ENCODE results near the gene IMPDH1. TPM values are rescaled to one million over a fixed set of nuclear protein-coding genes. Genes with fewer than 3 reads are reported as not detected.

IMPDH1 gene
- total RNA-seq, 4 donors from 2014 or later = 36.9 to 87.1 (median 43.3) TPM

GRCh38 chr7:128406314-128407232 lies 3.2 kb downstream of the IMPDH1 start:
- peaks cover 0 to 74% (median 34%) of the 10 kb centered on the region in 3 donors for H3K4me1 ChIP-seq

DNA sequence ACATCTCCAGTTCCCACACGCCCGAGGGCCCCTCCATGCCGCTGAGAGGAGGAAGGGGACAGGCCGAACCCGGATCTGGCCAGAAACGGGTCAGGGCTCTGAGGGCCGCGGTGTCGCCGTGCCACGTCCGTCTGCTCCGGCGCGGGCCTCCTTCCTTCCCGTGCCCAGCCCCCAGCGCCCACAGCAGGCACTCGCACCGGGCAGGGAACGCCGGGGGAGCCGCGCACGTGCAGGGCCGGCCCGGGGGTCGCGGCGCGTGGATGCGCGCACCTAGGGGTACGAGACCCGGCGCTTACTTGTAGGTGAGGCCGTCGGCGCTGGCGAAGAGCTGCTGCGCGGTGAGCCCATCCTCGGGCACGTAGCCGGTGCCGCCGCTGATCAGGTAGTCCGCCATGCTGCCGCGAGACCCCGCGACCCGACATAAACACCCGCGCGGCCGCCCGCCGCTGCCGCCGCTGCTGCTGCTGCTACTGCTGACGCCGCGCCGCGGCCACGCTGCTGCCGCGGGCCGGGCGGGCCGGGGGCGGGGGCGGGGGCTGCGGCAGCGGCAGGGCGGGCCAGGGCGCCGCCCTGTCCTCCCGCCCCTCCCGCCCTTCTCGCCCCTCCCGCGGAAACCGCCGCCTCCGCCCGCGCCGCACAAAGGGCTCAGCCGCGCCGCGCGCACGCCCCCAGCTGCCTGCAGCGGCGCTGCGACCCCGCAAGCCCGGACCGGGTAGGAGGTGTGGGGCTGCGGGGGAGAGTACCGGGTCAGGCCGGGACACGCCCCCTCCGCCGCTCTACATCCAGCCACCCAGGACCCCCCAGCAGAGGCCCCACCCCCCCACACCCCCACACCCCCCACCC lies 4.1 kb downstream of the IMPDH1 start:
- Histone ChIP-seq H3K9me3 (no peaks in the 10 kb centered on the region), H3K4me1 (peaks cover 0 to 69% (median 34%) of the 10 kb centered on the region in 3 donors), H3K4me3 (peak overlapping the region; percentile 45 to 87), H3K27ac (peak overlapping the region in 3 of 4 donors; percentile 89 to 94 (median 93)), H3K36me3 (peaks cover 0 to 16% of the 10 kb centered on the region in 2 donors), H3K27me3 (no peaks in the 10 kb centered on the region)
- TF ChIP-seq, protein P1, sequence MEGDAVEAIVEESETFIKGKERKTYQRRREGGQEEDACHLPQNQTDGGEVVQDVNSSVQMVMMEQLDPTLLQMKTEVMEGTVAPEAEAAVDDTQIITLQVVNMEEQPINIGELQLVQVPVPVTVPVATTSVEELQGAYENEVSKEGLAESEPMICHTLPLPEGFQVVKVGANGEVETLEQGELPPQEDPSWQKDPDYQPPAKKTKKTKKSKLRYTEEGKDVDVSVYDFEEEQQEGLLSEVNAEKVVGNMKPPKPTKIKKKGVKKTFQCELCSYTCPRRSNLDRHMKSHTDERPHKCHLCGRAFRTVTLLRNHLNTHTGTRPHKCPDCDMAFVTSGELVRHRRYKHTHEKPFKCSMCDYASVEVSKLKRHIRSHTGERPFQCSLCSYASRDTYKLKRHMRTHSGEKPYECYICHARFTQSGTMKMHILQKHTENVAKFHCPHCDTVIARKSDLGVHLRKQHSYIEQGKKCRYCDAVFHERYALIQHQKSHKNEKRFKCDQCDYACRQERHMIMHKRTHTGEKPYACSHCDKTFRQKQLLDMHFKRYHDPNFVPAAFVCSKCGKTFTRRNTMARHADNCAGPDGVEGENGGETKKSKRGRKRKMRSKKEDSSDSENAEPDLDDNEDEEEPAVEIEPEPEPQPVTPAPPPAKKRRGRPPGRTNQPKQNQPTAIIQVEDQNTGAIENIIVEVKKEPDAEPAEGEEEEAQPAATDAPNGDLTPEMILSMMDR (IDR thresholded peaks at IDR 0.05) = peak in 3 of 4 experiments; percentile 3 to 18 (median 14)
- TF ChIP-seq POLR2AphosphoS5 (IDR thresholded peaks at IDR 0.05) (no peak), EP300 (IDR thresholded peaks at IDR 0.05) (no peak), POLR2A (IDR thresholded peaks at IDR 0.05) (peak in 1 of 2 donors; percentile 15)
- 0% methylated on average over 2 of the region's 107 CpGs; no CpG with 5 or more reads in 1 of the 2 donors for WGBS, 2 donors (ENCODE audit: low coverage in 1 of 2)
- peak; percentile 10 for ATAC-seq

More at GRCh38 chr7:128406314-128407232, 3.2 kb downstream of the IMPDH1 start:
- Histone ChIP-seq H3K27me3 (no peaks in the 10 kb centered on the region), H3K36me3 (peaks cover 0 to 7% of the 10 kb centered on the region in 2 donors), H3K9me3 (no peaks in the 10 kb centered on the region), H3K27ac (peak overlapping the region in 3 of 4 donors; percentile 89 to 94 (median 93)), H3K4me3 (peak overlapping the region; percentile 31 to 87)
- 73 to 100% methylated on average over 2 to 8 of the region's 17 CpGs for WGBS, 2 donors (ENCODE audit: low coverage in 1 of 2)
- ATAC-seq = no peak
- TF ChIP-seq EP300 (IDR thresholded peaks at IDR 0.05) = no peak

DNA sequence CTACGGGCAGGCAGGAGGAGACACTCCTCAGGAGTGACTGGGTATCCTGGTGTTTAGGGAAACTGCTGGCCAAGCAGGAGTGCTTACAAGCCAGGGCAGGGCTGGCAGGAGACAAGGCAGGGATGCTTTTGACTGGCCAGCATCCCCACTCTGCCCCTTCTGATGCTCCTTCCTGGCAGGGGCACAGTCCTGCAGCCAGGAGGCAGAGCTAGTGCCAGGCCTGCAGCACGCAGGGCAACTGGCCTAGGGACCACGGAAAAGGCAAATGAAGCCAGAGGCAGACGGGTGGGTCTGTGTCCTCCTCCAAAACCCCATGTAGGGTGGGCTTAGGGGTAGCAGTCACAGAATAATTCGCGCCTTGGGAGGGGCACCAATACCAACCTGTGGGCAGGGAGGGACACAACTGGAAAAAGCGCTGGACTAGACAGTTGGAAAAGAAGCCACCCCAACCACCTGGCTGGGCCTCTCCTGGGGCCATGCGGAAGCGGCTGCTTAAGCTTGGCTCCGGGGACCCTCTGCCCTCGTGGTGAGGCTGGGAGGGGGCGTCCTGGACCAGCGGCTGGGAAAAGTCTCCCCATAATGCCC lies 4.8 kb downstream of the IMPDH1 start:
- TF ChIP-seq EP300 (IDR thresholded peaks at IDR 0.05) (no peak), POLR2A (IDR thresholded peaks at IDR 0.05) (no peak), POLR2AphosphoS5 (IDR thresholded peaks at IDR 0.05) (peak; percentile 18)
- TF ChIP-seq, protein P1 (IDR thresholded peaks at IDR 0.05) = peak in 3 of 4 experiments; percentile 12 to 50 (median 15)
- Histone ChIP-seq H3K4me3 (peak overlapping the region; percentile 45 to 87), H3K9me3 (no peaks in the 10 kb centered on the region), H3K4me1 (peaks cover 0 to 65% (median 34%) of the 10 kb centered on the region in 3 donors), H3K27me3 (no peaks in the 10 kb centered on the region), H3K36me3 (peaks cover 0 to 23% of the 10 kb centered on the region in 2 donors), H3K27ac (peak overlapping the region in 3 of 4 donors; percentile 89 to 94 (median 93))
- no peak for ATAC-seq
- WGBS, 2 donors (ENCODE audit: low coverage in 1 of 2) = 17% methylated on average over 2 of the region's 13 CpGs; no CpG with 5 or more reads in 1 of the 2 donors

GRCh38 chr7:128404143-128404681 lies 5.6 kb downstream of the IMPDH1 start:
- peaks cover 0 to 31% of the 10 kb centered on the region in 2 donors for H3K36me3 ChIP-seq
- H3K4me3 ChIP-seq = no peak overlapping the region
- peak overlapping the region in 3 of 4 donors; percentile 89 to 94 (median 93) for H3K27ac ChIP-seq
- 73 to 75% methylated on average over 2 of the region's 9 CpGs for WGBS, 2 donors (ENCODE audit: low coverage in 1 of 2)
- ATAC-seq = no peak
- H3K27me3 ChIP-seq = no peaks in the 10 kb centered on the region
- no peaks in the 10 kb centered on the region for H3K9me3 ChIP-seq
- peaks cover 0 to 59% (median 34%) of the 10 kb centered on the region in 3 donors for H3K4me1 ChIP-seq
- no peak for TF ChIP-seq POLR2AphosphoS5 (IDR thresholded peaks at IDR 0.05)
- no peak for TF ChIP-seq EP300 (IDR thresholded peaks at IDR 0.05)

GRCh38 chr7:128403676-128404075 lies 6.1 kb downstream of the IMPDH1 start:
- TF ChIP-seq EP300 (IDR thresholded peaks at IDR 0.05) = no peak
- no peak for TF ChIP-seq POLR2A (IDR thresholded peaks at IDR 0.05)
- TF ChIP-seq POLR2AphosphoS5 (IDR thresholded peaks at IDR 0.05) = no peak
- TF ChIP-seq, protein P1 (IDR thresholded peaks at IDR 0.05) = no peak
- H3K27me3 ChIP-seq = no peaks in the 10 kb centered on the region
- no peak overlapping the region for H3K4me3 ChIP-seq
- H3K9me3 ChIP-seq = no peaks in the 10 kb centered on the region
- 84% methylated on average over 4 of the region's 5 CpGs; no CpG with 5 or more reads in 1 of the 2 donors for WGBS, 2 donors (ENCODE audit: low coverage in 1 of 2)
- ATAC-seq = no peak
- peaks cover 0 to 54% (median 30%) of the 10 kb centered on the region in 3 donors for H3K4me1 ChIP-seq
- no peak overlapping the region for H3K27ac ChIP-seq
- H3K36me3 ChIP-seq = peaks cover 0 to 36% of the 10 kb centered on the region in 2 donors
